Stimulated activated CD4-positive, alpha-beta T cell treated with anti-CD3 and anti-CD28 coated beads, Interleukin-4, amount 100 ng/mL, for 1 hour (primary cell): ENCODE measurements around the gene SIL1.
"Not testable (repeated sequence)": the region's sequence is repeated elsewhere in the genome, so short reads cannot be mapped to it uniquely, and the experiment has no call there.

ENCODE experiments used
- DNase-seq: peaks from one replicate; pipeline ENCODE4 v3.0.0-alpha.2; 2020

SIL1 gene

GRCh38 chr5:139199321-139199720 is 1.2 kb upstream of the SIL1 start:
- DNase-seq: no peak

GRCh38 chr5:139196296-139196956 is 1.7 kb downstream of the SIL1 start:
- no peak for DNase-seq

GRCh38 chr5:139194486-139194885 is 3.7 kb downstream of the SIL1 start:
- DNase-seq: no peak

- no peak for DNase-seq
Measured at GRCh38 chr5:139193928-139194327, 4.2 kb downstream of the SIL1 start.

GRCh38 chr5:139192906-139193305 is 5.3 kb downstream of the SIL1 start:
- not testable (repeated sequence) for DNase-seq

GRCh38 chr5:139191954-139192353 is 6.2 kb downstream of the SIL1 start:
- not testable (repeated sequence) for DNase-seq

- DNase-seq: no peak
Measured at GRCh38 chr5:139190125-139190524, 8.0 kb downstream of the SIL1 start.

- no peak for DNase-seq
Measured at GRCh38 chr5:139188558-139189270, 9.5 kb downstream of the SIL1 start.

- DNase-seq: no peak
Measured at GRCh38 chr5:139186752-139187326, 11.3 kb downstream of the SIL1 start.

- DNase-seq: no peak
Measured at GRCh38 chr5:139186261-139186660, 11.9 kb downstream of the SIL1 start.

GRCh38 chr5:139185589-139185988 is 12.6 kb downstream of the SIL1 start:
- DNase-seq: no peak

- no peak for DNase-seq
Measured at GRCh38 chr5:139183502-139183901, 14.7 kb downstream of the SIL1 start.

GRCh38 chr5:139182528-139183296 is 15.5 kb downstream of the SIL1 start:
- no peak for DNase-seq

- no peak for DNase-seq
Measured at GRCh38 chr5:139181835-139182452, 16.2 kb downstream of the SIL1 start.

- no peak for DNase-seq
Measured at GRCh38 chr5:139181322-139181730, 16.8 kb downstream of the SIL1 start.

GRCh38 chr5:139180850-139181249 is 17.3 kb downstream of the SIL1 start:
- DNase-seq: no peak

- not testable (repeated sequence) for DNase-seq
Measured at GRCh38 chr5:139179778-139180513, 18.2 kb downstream of the SIL1 start.

GRCh38 chr5:139178935-139179334 is 19.2 kb downstream of the SIL1 start:
- no peak for DNase-seq

GRCh38 chr5:139178589-139178917 is 19.6 kb downstream of the SIL1 start:
- DNase-seq: no peak

GRCh38 chr5:139177809-139178588 is 20.2 kb downstream of the SIL1 start:
- DNase-seq: no peak

- not testable (repeated sequence) for DNase-seq
Measured at GRCh38 chr5:139177281-139177680, 20.9 kb downstream of the SIL1 start.

GRCh38 chr5:139174382-139174781 is 23.8 kb downstream of the SIL1 start:
- DNase-seq: not testable (repeated sequence)
